H4 (cell line): ENCODE results near the gene C3orf70. TPM values are rescaled to one million over a fixed set of nuclear protein-coding genes. Genes with fewer than 3 reads are reported as not detected.
A peak's percentile ranks its signal among the peaks of the same experiment; 100 is the strongest.

Experiments
- DNase-seq: peaks from one replicate; pipeline ENCODE4 v3.0.0-alpha.2; 2015; ENCODE audit warnings: low spot score
- total RNA-seq: library from RNA; depleted of rRNA; stranded (reverse); fragments of >200 nt; shearing (Covaris generic); gene quantifications from 2 replicates; pipeline ENCODE4 v1.2.3, GENCODE V29; 2014; rRNA removed

The C3orf70 gene
- 1.3 and 2.8 TPM in 2 replicates for total RNA-seq

- peak; percentile 28 for DNase-seq
Measured at GRCh38 chr3:185152410-185153170, at the start of gene C3orf70. Gene C3orf70, minus strand, starts transcription at chr3:185153060. Its CDS starts 237 bp downstream, at chr3:185152823.

GRCh38 chr3:185200639-185201038, 47.8 kb upstream of the C3orf70 start:
- no peak for DNase-seq

GRCh38 chr3:185199671-185200070, 46.8 kb upstream of the C3orf70 start:
- no peak for DNase-seq

- DNase-seq, result no peak
Measured at GRCh38 chr3:185199206-185199605, 46.3 kb upstream of the C3orf70 start.

GRCh38 chr3:185197068-185197467, 44.2 kb upstream of the C3orf70 start:
- DNase-seq, result no peak

GRCh38 chr3:185195652-185196051, 42.8 kb upstream of the C3orf70 start:
- no peak for DNase-seq

- no peak for DNase-seq
Measured at GRCh38 chr3:185188816-185189215, 36.0 kb upstream of the C3orf70 start.

- no peak for DNase-seq
Measured at GRCh38 chr3:185187391-185187790, 34.5 kb upstream of the C3orf70 start.

GRCh38 chr3:185176750-185177359, 24.0 kb upstream of the C3orf70 start:
- DNase-seq, result no peak

- DNase-seq, result no peak
Measured at GRCh38 chr3:185175370-185175987, 22.6 kb upstream of the C3orf70 start.

- no peak for DNase-seq
Measured at GRCh38 chr3:185172086-185173049, 19.5 kb upstream of the C3orf70 start.

GRCh38 chr3:185164428-185165217, 11.8 kb upstream of the C3orf70 start:
- no peak for DNase-seq

GRCh38 chr3:185162634-185163033, 9.8 kb upstream of the C3orf70 start:
- DNase-seq, result no peak

GRCh38 chr3:185161761-185162160, 8.9 kb upstream of the C3orf70 start:
- DNase-seq, result no peak

GRCh38 chr3:185157347-185157746, 4.5 kb upstream of the C3orf70 start:
- no peak for DNase-seq

GRCh38 chr3:185155678-185156077, 2.8 kb upstream of the C3orf70 start:
- no peak for DNase-seq

- DNase-seq, result no peak
Measured at GRCh38 chr3:185153861-185154629, 1.2 kb upstream of the C3orf70 start.

GRCh38 chr3:185153171-185153771, 411 bp upstream of the C3orf70 start:
- no peak for DNase-seq

GRCh38 chr3:185151964-185152409, 873 bp downstream of the C3orf70 start:
- no peak for DNase-seq
